ENCODE data around the gene ARFGAP1. TPM values are rescaled to one million over a fixed set of nuclear protein-coding genes. Genes with fewer than 3 reads are reported as not detected.

Gene ARFGAP1
- total and polyA plus RNA-seq, 2 of the 8 experiments (the other 6 are each of a cell fraction or from before 2014, with no cell fraction given): 93.7 to 100 TPM

DNA sequence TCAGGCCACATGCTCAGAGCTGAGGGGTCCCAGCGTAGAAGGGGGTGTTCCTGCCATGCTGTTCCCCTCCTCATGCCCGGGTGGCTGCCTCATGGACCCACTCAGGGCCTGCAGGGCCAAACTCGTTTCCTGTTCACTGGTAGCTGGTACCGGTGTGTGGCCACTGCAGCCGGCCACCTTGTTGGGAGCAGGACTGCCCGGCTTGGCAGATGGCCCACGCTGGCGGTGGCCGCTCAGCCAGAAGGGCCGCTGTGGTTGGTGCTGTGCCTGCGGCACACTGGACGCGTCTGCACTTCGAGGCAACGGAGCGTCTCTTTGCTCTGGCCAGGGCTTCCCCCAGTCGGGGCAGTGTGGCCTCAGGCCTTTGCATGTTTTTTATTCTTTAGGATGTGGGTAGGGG lies 10.3 kb downstream of the ARFGAP1 start:
- no peak overlapping the region for H4K91ac ChIP-seq (replicated peaks; ENCODE audit: insufficient read length, low read length)
- no peak overlapping the region for H2BK12ac ChIP-seq (ENCODE audit: low read depth, low read length)
- DNase-seq (ENCODE audit: low read depth in 1 of 2, low spot score in 2 of 2) (no peak), FAIRE-seq (no peak)
- no peak overlapping the region for H3K9ac ChIP-seq (replicated peaks in 1 of 4; ENCODE audit: extremely low read depth in 1 of 4, low read depth in 3 of 4, low read length in 3 of 4)
- no peak overlapping the region for H2BK120ac ChIP-seq (replicated peaks; ENCODE audit: low read depth, low read length)
- peaks cover 2 to 38% (median 13%) of the 10 kb centered on the region in 4 experiments for H3K36me3 ChIP-seq (ENCODE audit: control insufficient read depth in 2 of 4, insufficient read depth in 4 of 4, low read length in 3 of 4)
- H3K18ac ChIP-seq (ENCODE audit: extremely low read depth, low read length): no peak overlapping the region
- H3K56ac ChIP-seq (replicated peaks; ENCODE audit: insufficient read length, low read depth, low read length): no peak overlapping the region
- no peak overlapping the region for H2AFZ ChIP-seq (ENCODE audit: low read length)
- no peak overlapping the region for H2AK5ac ChIP-seq (ENCODE audit: low read depth, low read length)
- no peaks in the 10 kb centered on the region for H3K79me2 ChIP-seq (ENCODE audit: control insufficient read depth in 1 of 2, insufficient read depth in 2 of 2, low read length in 2 of 2)
- H3K27ac ChIP-seq (ENCODE audit: low read depth, low read length): no peak overlapping the region
- POLR2A ChIA-PET (ENCODE audit: partially characterized antibody): interaction anchor here (5.3 kb wide), 1 partner anchor 9 kb away, joined by 26 read pairs; the partner anchor contains the start of gene COL20A1
- H3K14ac ChIP-seq (ENCODE audit: insufficient read length): no peak overlapping the region
- no peak overlapping the region for H4K5ac ChIP-seq (ENCODE audit: insufficient read length, low read depth, low read length)
- peaks cover 3 to 18% of the 10 kb centered on the region in 2 experiments for H4K20me1 ChIP-seq (replicated peaks in 1 of 2; ENCODE audit: control insufficient read depth in 1 of 2, insufficient read depth in 2 of 2, low read length in 2 of 2)
- H2BK15ac ChIP-seq (ENCODE audit: low read length): no peak overlapping the region
- H3K4me2 ChIP-seq (ENCODE audit: insufficient read depth in 1 of 2, low read depth in 2 of 2, low read length in 2 of 2): no peak overlapping the region
- H3K4ac ChIP-seq (replicated peaks; ENCODE audit: insufficient read length, low read depth, low read length): no peak overlapping the region
- no peaks in the 10 kb centered on the region for H3K23me2 ChIP-seq (ENCODE audit: low read depth, low read length)
- no peak overlapping the region for H3K23ac ChIP-seq (ENCODE audit: insufficient read length)
- H3K4me1 ChIP-seq (replicated peaks in 1 of 4; ENCODE audit: control insufficient read depth in 3 of 4, insufficient read depth in 4 of 4, low read length in 3 of 4): no peaks in the 10 kb centered on the region
- H3K4me3 ChIP-seq (ENCODE audit: extremely low read depth in 1 of 4, insufficient read depth in 2 of 4, low read depth in 3 of 4, low read length in 4 of 4): no peak overlapping the region
- no peak overlapping the region for H2BK5ac ChIP-seq (ENCODE audit: low read depth, low read length)
- 0 out of 2 replicates have a peak, but pooled peaks cover 2% of the 10 kb centered on the region for H3K79me1 ChIP-seq (ENCODE audit: low read depth, low read length)
- H3K27me3 ChIP-seq (replicated peaks in 1 of 4; ENCODE audit: control insufficient read depth in 3 of 4, extremely low read depth in 1 of 4, insufficient read depth in 3 of 4, low read length in 3 of 4): no peaks in the 10 kb centered on the region
- no peak overlapping the region for H4K8ac ChIP-seq (ENCODE audit: extremely low read depth, insufficient read depth, low read length)
- WGBS, 2 experiments (ENCODE audit: extremely low coverage in 1 of 2, insufficient coverage in 1 of 2, insufficient read length in 1 of 2, insufficient replicate concordance in 2 of 2, low coverage in 1 of 2, low lambda C conversion rate in 2 of 2, missing lambda C conversion rate in 1 of 2): 97% methylated on average over 14 of the region's 17 CpGs; no CpG with 5 or more reads in 1 of the 2 experiments
- no peaks in the 10 kb centered on the region for H3K9me3 ChIP-seq (ENCODE audit: insufficient read depth in 2 of 2, low read depth in 1 of 2, low read length in 1 of 2)
- CTCF ChIA-PET (ENCODE audit: partially characterized antibody): interaction anchor here (1.1 to 9.6 kb wide), 8 partner anchors 8 to 92 kb away, joined by 3 to 82 read pairs (median 5); no protein-coding TSS in a partner anchor
- H2BK20ac ChIP-seq (ENCODE audit: low read length): no peak overlapping the region
- TF ChIP-seq SIN3A (conservative IDR thresholded peaks at IDR 0.05 in 1 of 2, IDR thresholded peaks at IDR 0.05 in 1 of 2; ENCODE audit: low read depth in 1 of 2, low read length in 2 of 2) (no peak), ZNF274 (IDR thresholded peaks at IDR 0.05; ENCODE audit: borderline replicate concordance, extremely low read depth, low read length) (no peak), EZH2 (IDR thresholded peaks at IDR 0.05; ENCODE audit: low read depth, low read length, severe bottlenecking) (no peak), RFX5 (IDR thresholded peaks at IDR 0.05; ENCODE audit: borderline replicate concordance, low read depth, low read length) (no peak), TEAD4 (IDR thresholded peaks at IDR 0.05; ENCODE audit: low read depth, low read length) (no peak), PHF8 (conservative IDR thresholded peaks at IDR 0.05; ENCODE audit: low read depth, low read length) (no peak), TAF7 (optimal IDR thresholded peaks at IDR 0.05; ENCODE audit: borderline replicate concordance, low read depth, low read length) (no peak), ASH2L (IDR thresholded peaks at IDR 0.05; ENCODE audit: low read length) (no peak), SP1 (IDR thresholded peaks at IDR 0.05; ENCODE audit: low read depth, low read length) (no peak), SAP30 (IDR thresholded peaks at IDR 0.05; ENCODE audit: insufficient read depth, insufficient replicate concordance, low read length) (no peak), CBX8 (IDR thresholded peaks at IDR 0.05; ENCODE audit: borderline replicate concordance, low read depth, low read length) (no peak), NRF1 (IDR thresholded peaks at IDR 0.05; ENCODE audit: low read depth, low read length) (no peak), POLR2A (IDR thresholded peaks at IDR 0.05; ENCODE audit: control extremely low read depth in 1 of 2, low read depth in 2 of 2, low read length in 2 of 2) (no peak)
- TF ChIP-seq, protein P1, sequence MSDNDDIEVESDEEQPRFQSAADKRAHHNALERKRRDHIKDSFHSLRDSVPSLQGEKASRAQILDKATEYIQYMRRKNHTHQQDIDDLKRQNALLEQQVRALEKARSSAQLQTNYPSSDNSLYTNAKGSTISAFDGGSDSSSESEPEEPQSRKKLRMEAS (IDR thresholded peaks at IDR 0.05): no peak
